ENCODE results near the gene TRIM42. TPM values are rescaled to one million over a fixed set of nuclear protein-coding genes. Genes with fewer than 3 reads are reported as not detected.

Gene TRIM42
- total RNA-seq (2021; fragmentation: NEBNext Ultra II Directional; extraction: Animal tissue kit (Norgen Biotek cat#: 25700)) = not detected
- long read RNA-seq = 0 reads

- no peak for TF ChIP-seq CTCF (IDR thresholded peaks at IDR 0.05)
- no peak for DNase-seq
- H3K9me3 Mint-ChIP-seq = peaks cover 29% of the 10 kb centered on the region
- H3K36me3 Mint-ChIP-seq (ENCODE audit: low read depth) = no peaks in the 10 kb centered on the region; the same call in 1 of the 2 replicates
- no peak within 1 kb of the TSS for H3K4me3 Mint-ChIP-seq
- no peak within 1 kb of the TSS for H3K27ac Mint-ChIP-seq
- no peaks in the 10 kb centered on the region; the same call in none of the 2 replicates for H3K27me3 Mint-ChIP-seq (ENCODE audit: insufficient read depth)
- no peaks in the 10 kb centered on the region for H3K4me1 Mint-ChIP-seq (ENCODE audit: low read depth)
Observed at GRCh38 chr3:140677764-140678163, at the start of gene TRIM42. Gene TRIM42 (plus strand): TSS chr3:140678064. CDS start chr3:140678230, 166 bp downstream.

DNA sequence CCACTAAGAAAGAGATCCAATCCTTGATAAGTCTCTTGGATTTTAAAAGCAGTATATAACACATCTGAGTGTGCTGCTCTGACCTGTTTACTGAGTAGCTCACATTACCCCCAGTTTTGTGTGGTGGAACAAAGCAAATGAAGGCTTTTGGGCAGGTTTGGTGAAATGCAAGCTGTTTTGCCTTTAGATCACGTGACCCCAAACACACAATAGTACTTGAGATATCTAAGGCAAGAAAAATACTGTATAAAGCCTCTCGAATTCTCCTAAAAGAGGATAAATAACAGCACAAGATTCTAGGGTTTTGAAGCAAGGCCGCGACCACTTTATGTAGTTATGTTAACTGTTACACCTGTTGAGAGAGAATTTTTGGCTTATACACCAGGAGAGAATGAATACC, 49.3 kb upstream of the TRIM42 start:
- H3K9me3 Mint-ChIP-seq = peaks cover 27% of the 10 kb centered on the region
- H3K27me3 Mint-ChIP-seq (ENCODE audit: insufficient read depth) = no peaks in the 10 kb centered on the region
- no peaks in the 10 kb centered on the region for H3K36me3 Mint-ChIP-seq (ENCODE audit: low read depth)
- DNase-seq = no peak
- no peaks in the 10 kb centered on the region for H3K4me1 Mint-ChIP-seq (ENCODE audit: low read depth)
- no peak overlapping the region for H3K27ac Mint-ChIP-seq
- no peak overlapping the region for H3K4me3 Mint-ChIP-seq
- no peak for TF ChIP-seq CTCF (IDR thresholded peaks at IDR 0.05)

- H3K27me3 Mint-ChIP-seq (ENCODE audit: insufficient read depth) = no peaks in the 10 kb centered on the region
- peaks cover 33% of the 10 kb centered on the region for H3K9me3 Mint-ChIP-seq
- no peaks in the 10 kb centered on the region for H3K4me1 Mint-ChIP-seq (ENCODE audit: low read depth)
- DNase-seq = peak; percentile 30
- H3K36me3 Mint-ChIP-seq (ENCODE audit: low read depth) = no peaks in the 10 kb centered on the region
- no peak overlapping the region for H3K27ac Mint-ChIP-seq
- TF ChIP-seq CTCF (IDR thresholded peaks at IDR 0.05) = no peak
- no peak overlapping the region for H3K4me3 Mint-ChIP-seq
Observed at GRCh38 chr3:140629357-140630137, 48.3 kb upstream of the TRIM42 start.

DNA sequence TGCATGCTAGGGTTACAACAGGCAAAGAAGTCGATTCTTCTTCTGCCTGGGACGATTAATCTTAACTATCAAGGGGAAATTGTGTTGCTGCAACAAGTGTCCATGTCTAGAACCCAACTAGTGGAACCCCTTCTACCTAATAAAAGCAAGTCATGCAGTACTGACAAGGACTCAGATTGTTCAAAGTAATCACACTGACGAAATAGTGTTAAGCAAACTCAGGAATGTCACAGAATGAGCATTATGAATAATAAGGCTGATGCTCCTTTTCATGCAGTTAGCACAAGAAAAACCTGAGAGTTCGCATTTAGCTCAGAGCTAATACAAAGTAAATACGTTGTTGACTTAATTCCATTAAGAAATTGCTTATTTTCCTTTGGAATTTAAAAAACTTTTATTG, 47.5 kb upstream of the TRIM42 start:
- no peak for DNase-seq
- Mint-ChIP-seq H3K9me3 (peaks cover 32% of the 10 kb centered on the region), H3K4me3 (no peak overlapping the region), H3K27ac (no peak overlapping the region), H3K36me3 (ENCODE audit: low read depth) (no peaks in the 10 kb centered on the region), H3K27me3 (ENCODE audit: insufficient read depth) (no peaks in the 10 kb centered on the region), H3K4me1 (ENCODE audit: low read depth) (no peaks in the 10 kb centered on the region)
- TF ChIP-seq CTCF (IDR thresholded peaks at IDR 0.05) = no peak

DNA sequence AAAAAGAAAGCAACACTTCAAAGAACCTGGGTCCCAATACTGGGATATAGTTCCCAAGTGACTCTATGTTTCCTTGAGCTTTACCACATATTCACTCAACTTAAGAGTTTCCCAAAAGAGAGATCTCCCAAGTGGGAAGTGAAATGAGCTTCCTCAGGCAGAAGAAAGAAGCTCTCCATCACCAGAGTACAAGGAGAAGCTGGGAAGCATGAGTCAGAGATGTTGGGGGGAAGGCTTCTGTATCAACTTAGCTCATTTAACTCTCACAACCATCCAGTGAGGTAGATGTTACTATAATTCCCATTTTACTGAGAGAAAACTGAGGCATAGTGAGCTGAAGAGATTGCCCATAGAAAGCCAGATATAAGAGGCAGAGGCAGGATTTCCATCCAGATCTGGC, 47.0 kb upstream of the TRIM42 start:
- Mint-ChIP-seq H3K4me3 (no peak overlapping the region), H3K9me3 (peaks cover 32% of the 10 kb centered on the region), H3K27ac (no peak overlapping the region), H3K36me3 (ENCODE audit: low read depth) (no peaks in the 10 kb centered on the region), H3K27me3 (ENCODE audit: insufficient read depth) (no peaks in the 10 kb centered on the region), H3K4me1 (ENCODE audit: low read depth) (no peaks in the 10 kb centered on the region)
- TF ChIP-seq CTCF (IDR thresholded peaks at IDR 0.05) = no peak
- DNase-seq = no peak

Measured in HFFc6 (cell line).